ENCODE results near the gene PRPF8. TPM values are rescaled to one million over a fixed set of nuclear protein-coding genes. Genes with fewer than 3 reads are reported as not detected.

The PRPF8 gene
- total and polyA plus RNA-seq, 2 of the 8 experiments (the other 6 are each of a cell fraction or from before 2014, with no cell fraction given), result 329 to 337 TPM

GRCh38 chr17:1606352-1606985 is 78.2 kb downstream of the PRPF8 start:
- no peaks in the 10 kb centered on the region for H4K20me1 ChIP-seq (replicated peaks in 1 of 2; ENCODE audit: control insufficient read depth in 1 of 2, insufficient read depth in 2 of 2, low read length in 2 of 2)
- H3K36me3 ChIP-seq (ENCODE audit: control insufficient read depth in 2 of 4, insufficient read depth in 4 of 4, low read length in 3 of 4), result no peaks in the 10 kb centered on the region
- H3K9ac ChIP-seq (replicated peaks in 1 of 4; ENCODE audit: extremely low read depth in 1 of 4, low read depth in 3 of 4, low read length in 3 of 4), result no peak overlapping the region; a peak in 1 of 7 replicates
- no peaks in the 10 kb centered on the region for H3K23me2 ChIP-seq (ENCODE audit: low read depth, low read length)
- no peak overlapping the region for H3K14ac ChIP-seq (ENCODE audit: insufficient read length)
- peak overlapping the region; percentile 2 for H4K91ac ChIP-seq (replicated peaks; ENCODE audit: insufficient read length, low read length)
- H3K79me1 ChIP-seq (ENCODE audit: low read depth, low read length), result no peaks in the 10 kb centered on the region
- H3K9me3 ChIP-seq (ENCODE audit: insufficient read depth in 2 of 2, low read depth in 1 of 2, low read length in 1 of 2), result peaks cover 5% of the 10 kb centered on the region in 2 experiments; a peak in 2 of 4 replicates
- H2BK120ac ChIP-seq (replicated peaks; ENCODE audit: low read depth, low read length), result no peak overlapping the region
- FAIRE-seq, result no peak
- no peaks in the 10 kb centered on the region for H3K27me3 ChIP-seq (replicated peaks in 1 of 4; ENCODE audit: control insufficient read depth in 3 of 4, extremely low read depth in 1 of 4, insufficient read depth in 3 of 4, low read length in 3 of 4)
- no peak for DNase-seq (ENCODE audit: low read depth in 1 of 2, low spot score in 2 of 2)
- H2BK20ac ChIP-seq (ENCODE audit: low read length), result no peak overlapping the region
- no peak overlapping the region for H4K5ac ChIP-seq (ENCODE audit: insufficient read length, low read depth, low read length)
- H3K18ac ChIP-seq (ENCODE audit: extremely low read depth, low read length), result no peak overlapping the region
- no peak overlapping the region for H3K56ac ChIP-seq (replicated peaks; ENCODE audit: insufficient read length, low read depth, low read length)
- CTCF ChIA-PET (ENCODE audit: partially characterized antibody), result interaction anchor here (0.8 to 3.5 kb wide), 5 partner anchors 10 to 32 kb away, joined by 3 to 12 read pairs (median 9); no protein-coding TSS in a partner anchor
- H3K4me1 ChIP-seq (replicated peaks in 1 of 4; ENCODE audit: control insufficient read depth in 3 of 4, insufficient read depth in 4 of 4, low read length in 3 of 4), result peaks cover 0 to 14% (median 11%) of the 10 kb centered on the region in 4 experiments; a peak in 6 of 7 replicates
- H3K4me2 ChIP-seq (ENCODE audit: insufficient read depth in 1 of 2, low read depth in 2 of 2, low read length in 2 of 2), result no peak overlapping the region
- TF ChIP-seq CHD2 (IDR thresholded peaks at IDR 0.05; ENCODE audit: low read length) (no peak), NANOG (IDR thresholded peaks at IDR 0.05; ENCODE audit: insufficient read depth, low read depth, low read length, poor library complexity, severe bottlenecking) (no peak), KDM1A (IDR thresholded peaks at IDR 0.05; ENCODE audit: borderline replicate concordance, low read length) (no peak), CBX5 (IDR thresholded peaks at IDR 0.05; ENCODE audit: low read depth, low read length) (no peak), RXRA (IDR thresholded peaks at IDR 0.05; ENCODE audit: insufficient read depth, low read depth, low read length) (no peak), SP4 (IDR thresholded peaks at IDR 0.05; ENCODE audit: low read length) (no peak), CTCF (IDR thresholded peaks at IDR 0.05; ENCODE audit: control extremely low read depth in 1 of 3, insufficient read depth in 1 of 3, low read depth in 1 of 3, low read length in 3 of 3) (no peak), CREB1 (IDR thresholded peaks at IDR 0.05) (no peak)
- no peak overlapping the region for H2AFZ ChIP-seq (ENCODE audit: low read length)
- no peak overlapping the region for H2BK5ac ChIP-seq (ENCODE audit: low read depth, low read length)
- no peak overlapping the region for H3K4ac ChIP-seq (replicated peaks; ENCODE audit: insufficient read length, low read depth, low read length)
- H3K79me2 ChIP-seq (ENCODE audit: control insufficient read depth in 1 of 2, insufficient read depth in 2 of 2, low read length in 2 of 2), result no peaks in the 10 kb centered on the region
- WGBS, 2 experiments (ENCODE audit: extremely low coverage in 1 of 2, insufficient coverage in 1 of 2, insufficient read length in 1 of 2, insufficient replicate concordance in 2 of 2, low coverage in 1 of 2, low lambda C conversion rate in 2 of 2, missing lambda C conversion rate in 1 of 2), result 92% methylated on average over 26 of the region's 26 CpGs; no CpG with 5 or more reads in 1 of the 2 experiments
- H2AK5ac ChIP-seq (ENCODE audit: low read depth, low read length), result no peak overlapping the region
- POLR2A ChIA-PET (ENCODE audit: partially characterized antibody), result interaction anchor here (1.0 to 2.0 kb wide), 3 partner anchors 22 to 33 kb away, joined by 4 to 6 read pairs (median 4); partner anchors contain the start of gene SLC43A2
- H3K4me3 ChIP-seq (ENCODE audit: extremely low read depth in 1 of 4, insufficient read depth in 2 of 4, low read depth in 3 of 4, low read length in 4 of 4), result no peak overlapping the region
- H2BK12ac ChIP-seq (ENCODE audit: low read depth, low read length), result no peak overlapping the region
- no peak overlapping the region for H3K23ac ChIP-seq (ENCODE audit: insufficient read length)
- no peak overlapping the region for H2BK15ac ChIP-seq (ENCODE audit: low read length)
- H4K8ac ChIP-seq (ENCODE audit: extremely low read depth, insufficient read depth, low read length), result peak overlapping the region; percentile 68; the same call in 1 of the 2 replicates
- no peak overlapping the region for H3K27ac ChIP-seq (ENCODE audit: low read depth, low read length)
